GM23248 (cell line): Measurements from ENCODE around the gene TTC13. TPM values are rescaled to one million over a fixed set of nuclear protein-coding genes. Genes with fewer than 3 reads are reported as not detected.

Experiments
- DNase-seq: peaks from one replicate; pipeline ENCODE4 v3.0.0-alpha.2; 2015
- H2AFZ ChIP-seq: fragments of 200-600 bp; sonication (generic); 2 replicates; pipeline ENCODE4 v1.6.1; 2016; ENCODE audit warnings: antibody characterized with exemption
- H3F3A ChIP-seq: fragments of 200-600 bp; sonication (generic); 2 replicates; pipeline ENCODE4 v1.6.1; 2016; ENCODE audit warnings: mild to moderate bottlenecking, antibody characterized with exemption, mixed run types; ENCODE audit not compliant: insufficient read depth
- H3K27ac ChIP-seq: fragments of 200-600 bp; sonication (generic); 2 replicates; pipeline ENCODE4 v1.5.1; 2016; ENCODE audit warnings: mild to moderate bottlenecking
- H3K27me3 ChIP-seq: fragments of 200-600 bp; sonication (generic); replicated peaks from 2 replicates; pipeline ENCODE4 v1.6.1; 2016; ENCODE audit warnings: mild to moderate bottlenecking; ENCODE audit not compliant: insufficient read depth
- H3K36me3 ChIP-seq: fragments of 200-600 bp; sonication (generic); 2 replicates; pipeline ENCODE4 v1.6.1; 2016; ENCODE audit warnings: low read depth, mild to moderate bottlenecking
- H3K4me1 ChIP-seq: fragments of 200-600 bp; sonication (generic); 2 replicates; pipeline ENCODE4 v1.6.1; 2016; ENCODE audit warnings: mild to moderate bottlenecking; ENCODE audit not compliant: insufficient read depth
- H3K4me2 ChIP-seq: fragments of 200-600 bp; sonication (generic); one replicate; pipeline ENCODE4 v1.6.1; 2016; ENCODE audit warnings: mild to moderate bottlenecking; ENCODE audit not compliant: unreplicated experiment
- H3K4me3 ChIP-seq: fragments of 200-600 bp; sonication (generic); 2 replicates; pipeline ENCODE4 v1.5.1; 2016; ENCODE audit warnings: mild to moderate bottlenecking
- H3K79me2 ChIP-seq: fragments of 200-600 bp; sonication (generic); 2 replicates; pipeline ENCODE4 v1.6.1; 2016; ENCODE audit warnings: mild to moderate bottlenecking; ENCODE audit not compliant: insufficient read depth
- H3K9ac ChIP-seq: fragments of 200-600 bp; sonication (generic); 2 replicates; pipeline ENCODE4 v1.6.1; 2016; ENCODE audit warnings: mild to moderate bottlenecking
- H3K9me2 ChIP-seq: fragments of 200-600 bp; sonication (generic); 2 replicates; pipeline ENCODE4 v1.6.1; 2016; ENCODE audit warnings: mixed run types, mild to moderate bottlenecking, moderate library complexity; ENCODE audit not compliant: insufficient read depth
- H3K9me3 ChIP-seq: fragments of 200-600 bp; sonication (generic); one replicate; pipeline ENCODE4 v1.6.1; 2017; ENCODE audit warnings: low read depth
- H4K20me1 ChIP-seq: fragments of 200-600 bp; sonication (generic); 2 replicates; pipeline ENCODE4 v1.6.0; 2016; ENCODE audit not compliant: insufficient read depth
- EZH2 ChIP-seq: fragments of 200-600 bp; sonication (generic); IDR thresholded peaks from 2 replicates; pipeline ENCODE4 v1.6.1; 2018; ENCODE audit warnings: antibody characterized with exemption, mild to moderate bottlenecking; ENCODE audit not compliant: insufficient read depth, poor library complexity, severe bottlenecking
- EZH2phosphoT487 ChIP-seq: fragments of 200-600 bp; sonication (generic); IDR thresholded peaks from 2 replicates; pipeline ENCODE4 v1.6.1; 2018; ENCODE audit warnings: antibody characterized with exemption, moderate library complexity, mild to moderate bottlenecking, low read depth; ENCODE audit not compliant: insufficient read depth
- WGBS, 2 experiments: methylation state at CpG; one replicate each; pipeline ENCODE4 v1.1.6; 2015 to 2017; ENCODE audit warnings: low lambda C conversion rate in 2 of 2, low coverage in 1 of 2; ENCODE audit errors: missing lambda C conversion rate in 2 of 2; 5-methylcytosine and 5-hydroxymethylcytosine counted together
- in situ Hi-C: fragments of 300-500 bp; cut with MboI; formaldehyde crosslinking; loops from 2 replicates; pipeline ENCODE4 v1.15.0; 2020
- polyA plus RNA-seq: library from polyadenylated mRNA; unstranded; fragments of >200 nt; fragmentation: Nextera tagmentation; extraction: Ambion mirVana; gene quantifications from 2 replicates; pipeline ENCODE4 v1.2.1, GENCODE V29; 2016
- total RNA-seq: library from RNA; depleted of rRNA; stranded (reverse); fragments of >200 nt; shearing (Covaris generic); gene quantifications from 2 replicates; pipeline ENCODE4 v1.2.3, GENCODE V29; 2014

Gene TTC13
- total and polyA plus RNA-seq, 2 experiments from 2014 or later = 9.1 to 11.1 TPM

- no peak for DNase-seq
- Histone ChIP-seq H3K9me2 (no peaks in the 10 kb centered on the region), H3K27me3 (no peaks in the 10 kb centered on the region), H3K4me3 (no peak overlapping the region), H3K36me3 (peaks cover 39% of the 10 kb centered on the region), H3K9ac (no peak overlapping the region), H4K20me1 (no peaks in the 10 kb centered on the region), H3K27ac (no peak overlapping the region), H3K4me2 (no peak overlapping the region), H3K9me3 (no peaks in the 10 kb centered on the region), H2AFZ (no peak overlapping the region), H3F3A (no peaks in the 10 kb centered on the region), H3K79me2 (no peaks in the 10 kb centered on the region), H3K4me1 (no peaks in the 10 kb centered on the region)
- WGBS, 2 experiments = 88 to 93% methylated on average over 4 of the region's 4 CpGs
- TF ChIP-seq EZH2phosphoT487 = no peak
- in situ Hi-C loops = no loop called here
These were observed 21.5 kb upstream of the TTC13 start for GRCh38 chr1:231000201-231000600.

- no peak overlapping the region for H3K4me3 ChIP-seq
- H3K27me3 ChIP-seq = no peaks in the 10 kb centered on the region
- no peak for DNase-seq
- no peak for TF ChIP-seq EZH2phosphoT487
- TF ChIP-seq EZH2 = no peak
- H3K36me3 ChIP-seq = peaks cover 29% of the 10 kb centered on the region
- no peaks in the 10 kb centered on the region for H3K9me2 ChIP-seq
- no peak overlapping the region for H3K9ac ChIP-seq
- H2AFZ ChIP-seq = no peak overlapping the region
- no peaks in the 10 kb centered on the region for H4K20me1 ChIP-seq
- H3K9me3 ChIP-seq = no peaks in the 10 kb centered on the region
- no peaks in the 10 kb centered on the region for H3F3A ChIP-seq
- in situ Hi-C loops = no loop called here
- H3K4me2 ChIP-seq = no peak overlapping the region
- H3K27ac ChIP-seq = no peak overlapping the region
- 94 to 96% methylated on average over 1 of the region's 1 CpG for WGBS, 2 experiments
- no peaks in the 10 kb centered on the region for H3K4me1 ChIP-seq
- no peaks in the 10 kb centered on the region for H3K79me2 ChIP-seq
These were observed 16.2 kb upstream of the TTC13 start for GRCh38 chr1:230994860-230995259.

- in situ Hi-C loops = no loop called here
- Histone ChIP-seq H3K79me2 (peaks cover 20% of the 10 kb centered on the region), H3K4me1 (0 out of 2 replicates have a peak, but pooled peaks cover 5% of the 10 kb centered on the region), H3K4me3 (no peak overlapping the region), H3K9ac (no peak overlapping the region), H3K9me3 (no peaks in the 10 kb centered on the region), H3K27ac (no peak overlapping the region), H2AFZ (no peak overlapping the region), H3K27me3 (no peaks in the 10 kb centered on the region), H3F3A (no peaks in the 10 kb centered on the region), H4K20me1 (no peaks in the 10 kb centered on the region), H3K9me2 (no peaks in the 10 kb centered on the region), H3K36me3 (peaks cover 11% of the 10 kb centered on the region; the same call in 1 of the 2 replicates), H3K4me2 (no peak overlapping the region)
- no peak for DNase-seq
- no peak for TF ChIP-seq EZH2
- TF ChIP-seq EZH2phosphoT487 = no peak
- WGBS, 2 experiments = 97 to 98% methylated on average over 7 of the region's 7 CpGs
These were observed 13.6 kb upstream of the TTC13 start for GRCh38 chr1:230992100-230992774.

GRCh38 chr1:230987448-230987847 lies 8.8 kb upstream of the TTC13 start:
- no peak overlapping the region for H3K4me2 ChIP-seq
- H3K27ac ChIP-seq = no peak overlapping the region; the same call in 1 of the 2 replicates
- in situ Hi-C loops = no loop called here
- peak overlapping the region; percentile 6; the same call in 1 of the 2 replicates for H3K9ac ChIP-seq
- H2AFZ ChIP-seq = no peak overlapping the region
- peaks cover 3% of the 10 kb centered on the region; the same call in 1 of the 2 replicates for H3K36me3 ChIP-seq
- H3K79me2 ChIP-seq = peaks cover 34% of the 10 kb centered on the region
- H4K20me1 ChIP-seq = no peaks in the 10 kb centered on the region
- DNase-seq = no peak
- H3K27me3 ChIP-seq = no peaks in the 10 kb centered on the region
- H3K9me2 ChIP-seq = no peaks in the 10 kb centered on the region
- H3K4me3 ChIP-seq = no peak overlapping the region
- 95 to 98% methylated on average over 3 of the region's 3 CpGs for WGBS, 2 experiments
- H3F3A ChIP-seq = peaks cover 15% of the 10 kb centered on the region
- H3K9me3 ChIP-seq = no peaks in the 10 kb centered on the region
- peaks cover 23% of the 10 kb centered on the region for H3K4me1 ChIP-seq
- TF ChIP-seq EZH2 (no peak), EZH2phosphoT487 (no peak)
